ENCODE measurements around the gene GPRC5A.

GPRC5A gene

DNA sequence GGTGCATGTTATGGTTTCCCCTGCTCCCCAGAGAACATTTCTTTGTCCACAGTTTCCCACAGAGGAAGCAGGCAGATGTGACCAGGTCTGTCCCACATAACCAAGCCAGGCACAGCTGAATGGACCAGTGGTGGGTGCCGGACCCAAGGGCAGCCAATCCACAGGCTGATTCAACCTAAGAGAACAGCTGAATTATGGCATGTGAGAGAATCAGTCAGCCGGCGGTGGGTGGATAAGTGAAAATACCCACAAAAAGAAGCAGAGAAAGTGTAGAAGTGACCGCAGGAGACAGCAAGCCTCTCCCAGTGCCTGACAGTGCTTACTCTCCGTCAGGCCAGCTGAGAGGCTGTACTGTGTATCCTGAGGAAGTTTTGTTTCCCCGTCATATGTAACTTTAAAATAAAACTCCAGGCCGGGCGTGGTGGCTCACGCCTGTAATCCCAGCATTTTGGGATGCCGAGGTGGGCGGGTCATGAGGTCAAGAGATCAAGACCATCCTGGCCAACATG is 45.7 kb downstream of the GPRC5A start:
- in situ Hi-C loops (cut with MboI; ENCODE audit: low sequenced_read_pairs) = no loop called here

DNA sequence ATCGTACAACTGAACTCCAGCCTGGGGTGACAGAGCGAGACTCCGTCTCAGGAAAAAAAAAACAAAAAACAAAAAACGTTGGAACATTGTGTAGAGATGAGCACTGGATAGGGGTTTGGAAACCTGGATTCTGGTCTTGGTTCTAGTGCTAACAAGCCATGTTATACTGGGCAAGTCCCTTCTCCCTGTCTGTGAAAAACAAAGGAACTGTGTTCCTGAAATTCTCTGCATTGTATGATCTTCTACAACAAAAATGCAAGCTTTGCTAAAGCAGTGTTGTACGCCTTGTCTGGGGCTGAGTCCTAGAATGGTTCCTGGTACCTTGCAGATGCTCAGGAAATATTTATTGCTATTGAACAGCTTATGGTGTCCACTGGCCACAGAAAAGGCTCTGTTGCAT is 47.2 kb downstream of the GPRC5A start:
- in situ Hi-C loops (cut with MboI; ENCODE audit: low sequenced_read_pairs) = no loop called here

DNA sequence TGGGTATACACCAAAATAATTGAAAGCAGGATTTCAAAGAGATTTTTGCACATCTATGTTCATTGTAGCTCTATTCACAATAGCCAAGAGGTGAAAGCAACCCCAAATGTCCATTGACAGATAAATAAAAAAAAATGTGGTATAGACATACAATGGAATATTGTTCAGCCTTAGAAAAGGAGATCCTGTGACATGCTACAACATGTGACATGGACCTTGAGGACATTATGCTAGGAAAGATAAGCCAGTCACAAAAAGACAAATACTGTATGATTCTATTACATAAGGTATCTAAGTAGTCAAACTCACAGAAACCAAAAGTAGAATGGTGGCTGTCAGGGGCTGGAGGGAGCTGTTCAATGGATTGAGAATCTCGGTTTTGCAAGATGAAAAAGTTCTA is 48.5 kb downstream of the GPRC5A start:
- in situ Hi-C loops (cut with MboI; ENCODE audit: low sequenced_read_pairs) = no loop called here

DNA sequence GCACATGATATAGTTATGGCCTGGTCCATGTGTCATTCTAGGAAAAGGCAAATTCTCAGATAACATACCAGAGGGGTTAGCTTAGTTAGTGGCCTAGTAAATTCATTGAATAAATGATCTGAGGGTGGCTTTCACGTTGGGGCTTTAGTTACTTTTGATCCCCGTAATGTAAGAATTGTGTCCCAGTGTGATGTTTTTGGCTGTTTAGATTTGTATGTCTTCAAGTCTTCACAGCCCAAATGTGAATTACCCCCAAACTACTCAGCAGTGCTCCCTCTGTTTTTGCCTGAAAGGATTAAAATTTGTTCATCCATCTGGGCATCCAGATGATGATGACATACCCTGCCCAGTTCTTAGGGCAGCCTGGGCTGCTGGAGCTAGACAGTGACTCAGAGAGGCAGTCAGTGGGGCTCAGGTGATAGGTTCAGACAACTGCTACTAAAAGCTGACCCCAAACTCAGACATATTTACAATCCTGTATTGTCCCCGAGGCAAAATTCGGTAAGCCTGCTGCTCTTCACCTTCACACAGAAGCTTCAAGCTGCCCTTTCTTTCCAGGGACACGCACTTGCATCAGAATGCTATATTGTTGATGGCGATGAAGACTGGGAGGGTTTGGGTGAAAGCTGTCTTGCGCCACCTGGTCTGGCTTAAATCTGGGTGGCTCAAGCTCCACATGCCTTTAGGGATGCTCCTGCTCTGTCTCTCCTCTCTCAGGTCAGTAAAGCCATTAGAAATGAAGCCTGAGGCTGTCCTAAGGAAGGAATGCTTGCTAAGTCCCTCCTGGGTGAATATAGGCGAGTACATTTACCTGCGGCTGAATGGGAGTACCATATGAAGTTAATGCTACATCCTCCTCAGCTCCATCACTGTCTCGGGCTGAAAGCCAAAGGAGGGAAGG is 50.3 kb downstream of the GPRC5A start:
- in situ Hi-C loops (cut with MboI; ENCODE audit: low sequenced_read_pairs) = no loop called here

DNA sequence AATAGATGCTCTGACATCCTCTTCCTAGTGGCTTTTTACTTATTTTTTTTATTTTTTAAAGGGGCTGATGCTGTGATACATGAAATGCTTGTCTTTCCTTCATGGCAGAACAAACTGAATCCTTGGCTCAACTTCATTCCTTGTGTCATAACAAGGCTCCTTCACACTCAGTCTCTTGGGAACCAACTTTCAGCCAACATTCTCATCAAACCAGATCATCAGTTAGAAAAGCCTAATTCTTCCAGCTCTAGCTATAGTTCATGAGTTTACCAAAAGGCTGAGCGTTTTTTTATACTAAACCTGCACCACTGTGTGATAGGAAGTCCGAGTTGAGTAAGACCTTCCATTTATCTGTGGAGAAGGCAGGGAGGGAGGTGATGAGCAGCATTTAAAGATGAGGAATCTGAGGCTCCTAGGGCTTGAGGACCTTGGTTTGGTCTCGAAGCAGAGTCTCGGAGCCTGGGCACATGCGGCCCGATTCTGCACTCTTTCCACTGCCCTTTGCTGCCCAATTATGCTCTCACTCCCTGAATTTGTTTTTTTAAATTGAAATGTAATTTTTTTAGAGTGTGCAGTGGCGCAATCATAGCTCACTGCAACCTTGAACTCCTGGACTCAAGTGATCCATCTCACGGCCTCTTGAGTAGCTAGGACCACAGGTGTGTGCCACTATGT is 52.4 kb downstream of the GPRC5A start:
- in situ Hi-C loops (cut with MboI; ENCODE audit: low sequenced_read_pairs) = no loop called here

DNA sequence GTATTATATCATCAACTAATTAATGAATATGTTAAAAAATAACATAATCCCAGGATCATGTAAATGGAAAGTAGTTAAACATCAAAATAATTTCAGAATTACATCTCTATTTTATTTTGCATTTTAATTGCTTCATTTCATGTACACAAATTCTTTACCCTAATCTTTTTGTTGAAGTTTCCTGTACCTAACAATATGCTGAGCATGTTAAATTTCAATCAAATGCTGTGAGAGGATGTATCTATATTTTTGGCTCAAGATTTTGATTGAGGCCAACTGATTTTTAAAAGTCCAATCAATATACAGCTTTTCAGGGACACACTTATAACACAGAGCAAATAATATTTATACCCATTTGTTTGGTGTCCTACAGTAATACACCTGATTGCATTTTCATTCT is 54.2 kb downstream of the GPRC5A start:
- in situ Hi-C loops (cut with MboI; ENCODE audit: low sequenced_read_pairs) = no loop called here

DNA sequence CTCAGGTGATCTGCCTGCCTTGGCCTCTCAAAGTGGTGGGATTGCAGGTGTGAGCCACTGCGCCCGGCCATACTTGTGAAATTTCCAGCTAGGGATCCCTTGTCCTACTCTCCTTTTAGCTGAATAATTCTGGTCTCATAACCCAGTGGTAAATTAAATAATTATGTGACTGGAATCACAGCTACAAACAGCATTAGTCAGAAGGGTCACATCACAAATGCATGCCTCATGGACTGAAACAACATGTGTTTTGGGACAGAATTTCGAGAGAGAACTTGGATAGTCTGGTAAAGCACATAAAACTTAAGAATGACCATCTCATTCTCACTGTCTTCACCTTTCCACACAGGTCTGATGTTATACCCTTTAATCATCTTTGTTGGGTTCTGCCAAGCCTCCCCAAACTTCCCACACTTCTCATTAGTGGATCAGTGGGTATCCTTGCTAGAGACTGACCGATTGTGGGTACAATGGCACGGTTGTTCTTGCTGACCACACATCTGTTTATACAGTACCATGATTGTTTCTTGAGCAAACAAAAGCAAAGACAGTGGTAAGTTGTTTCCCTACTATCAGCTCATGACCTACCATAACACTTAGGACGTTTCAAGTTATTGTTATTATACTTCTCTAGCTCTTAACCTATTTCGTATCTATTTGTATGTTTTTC is 55.5 kb downstream of the GPRC5A start:
- in situ Hi-C loops (cut with MboI; ENCODE audit: low sequenced_read_pairs) = no loop called here

DNA sequence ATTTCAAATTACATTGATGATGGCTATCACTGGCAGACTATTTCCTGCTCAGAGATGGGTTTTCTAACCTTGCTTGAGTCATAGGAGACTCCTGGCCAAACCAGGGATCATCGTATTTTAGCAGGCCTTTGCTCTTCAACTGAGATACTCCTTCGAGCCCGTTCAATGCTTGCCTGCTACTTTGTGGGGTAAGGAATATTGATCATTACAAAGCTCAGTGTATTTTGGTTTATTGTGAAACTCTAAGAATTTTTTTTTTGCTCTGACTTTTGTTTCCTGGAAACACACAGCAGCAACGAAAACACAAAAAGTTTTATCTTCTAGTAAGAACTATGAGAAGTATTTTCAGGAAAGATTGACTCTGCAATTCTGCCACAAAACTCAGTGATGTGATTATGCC is 56.5 kb downstream of the GPRC5A start:
- in situ Hi-C loops (cut with MboI; ENCODE audit: low sequenced_read_pairs) = no loop called here

DNA sequence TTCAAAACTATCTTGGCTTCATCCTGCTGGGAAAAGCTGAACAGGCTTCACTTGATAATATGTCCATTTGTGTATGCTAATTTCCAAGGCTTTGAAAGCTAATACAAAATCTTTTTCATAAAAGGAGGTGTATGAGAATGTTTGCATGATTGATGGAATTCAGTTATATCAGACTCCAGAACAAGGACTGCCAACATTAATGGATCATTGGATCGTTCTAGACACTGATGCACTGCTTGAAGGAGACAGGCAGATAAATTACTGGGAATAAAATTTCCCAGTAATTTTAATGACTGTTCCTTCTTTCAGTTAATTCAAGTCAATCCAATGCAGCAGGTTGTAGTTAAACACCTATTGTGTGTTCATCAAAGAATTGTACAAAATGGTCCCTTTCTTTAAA is 60.1 kb downstream of the GPRC5A start:
- in situ Hi-C loops (cut with MboI; ENCODE audit: low sequenced_read_pairs) = no loop called here

DNA sequence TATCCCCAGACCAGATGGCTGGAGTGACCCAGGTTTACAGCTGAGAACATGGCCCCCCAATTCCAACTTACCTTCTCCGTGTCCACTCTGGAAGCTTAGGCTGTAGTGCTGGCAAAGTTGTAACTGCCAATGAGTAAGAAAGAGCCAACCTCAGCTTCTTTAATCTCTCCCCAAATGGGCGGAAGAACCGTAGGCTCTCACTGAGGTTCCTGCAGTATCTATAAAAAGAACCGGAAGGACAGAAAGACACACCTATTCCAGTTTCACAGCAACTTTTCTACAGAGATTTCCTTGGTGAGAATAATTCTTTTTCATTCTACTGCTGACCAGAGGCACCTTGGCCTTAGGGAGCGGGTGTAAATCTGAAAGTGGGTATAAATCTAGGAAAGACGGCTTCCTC is 60.7 kb downstream of the GPRC5A start, which contains the start of gene GPRC5D:
GPRC5D (minus strand) TSS at position 135 of the 400 bp plus-strand sequence. CDS start 1,786 bp downstream, outside the sequence.
- in situ Hi-C loops (cut with MboI; ENCODE audit: low sequenced_read_pairs) = no loop called here

DNA sequence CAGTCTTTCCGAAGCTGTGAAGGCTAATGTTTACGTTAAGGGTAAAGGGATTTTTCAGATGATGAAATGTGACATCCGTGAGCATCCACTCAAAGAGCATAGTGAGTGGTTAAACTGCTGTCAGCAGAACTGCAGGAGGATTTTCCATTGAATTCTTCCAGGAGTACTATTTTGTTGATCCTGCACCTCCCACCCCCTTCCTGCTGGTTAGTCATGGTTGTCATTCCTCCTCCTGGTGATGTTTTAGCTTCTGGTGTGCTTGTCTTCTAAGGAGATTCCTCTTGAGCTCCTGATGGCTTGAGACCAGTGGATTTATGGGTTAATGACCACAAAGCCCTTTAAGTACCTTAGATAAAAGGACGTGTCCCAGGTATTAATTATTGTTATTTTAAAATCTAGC is 63.0 kb downstream of the GPRC5A start:
- in situ Hi-C loops (cut with MboI; ENCODE audit: low sequenced_read_pairs) = no loop called here

DNA sequence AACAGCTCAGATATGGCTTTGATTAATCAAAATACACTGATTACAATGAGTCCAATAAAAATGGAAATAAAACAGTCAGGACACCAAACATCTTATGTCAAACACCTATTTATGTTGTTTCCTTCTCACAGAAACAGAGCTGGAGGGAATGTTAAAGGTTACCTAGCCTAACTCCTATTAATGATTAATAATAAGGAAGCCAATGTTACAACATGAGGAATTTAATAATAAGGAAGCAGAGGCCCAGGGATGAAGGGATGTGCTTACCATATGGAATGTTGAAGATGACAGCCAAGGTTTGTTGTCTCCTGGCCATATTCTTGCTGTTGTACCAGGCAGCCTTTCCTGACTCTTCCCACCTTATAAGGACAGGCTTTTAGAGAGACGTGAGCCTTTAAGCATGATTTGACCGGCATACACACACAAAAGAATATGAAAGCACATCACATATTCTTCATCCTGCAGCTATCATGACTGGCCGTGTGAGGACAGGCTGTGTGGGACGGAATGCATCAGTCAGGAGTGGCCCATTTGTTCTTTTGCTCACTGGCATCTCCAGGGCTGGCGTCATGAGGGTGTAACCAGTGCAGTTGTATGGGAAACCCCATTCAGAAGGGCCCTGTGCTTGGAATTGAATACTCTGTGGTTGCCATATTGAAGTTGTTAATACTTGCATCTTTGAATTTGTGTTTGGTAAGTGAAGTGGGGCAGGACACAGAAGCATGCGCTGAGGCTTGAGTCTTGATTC is 63.7 kb downstream of the GPRC5A start:
- in situ Hi-C loops (cut with MboI; ENCODE audit: low sequenced_read_pairs) = no loop called here

DNA sequence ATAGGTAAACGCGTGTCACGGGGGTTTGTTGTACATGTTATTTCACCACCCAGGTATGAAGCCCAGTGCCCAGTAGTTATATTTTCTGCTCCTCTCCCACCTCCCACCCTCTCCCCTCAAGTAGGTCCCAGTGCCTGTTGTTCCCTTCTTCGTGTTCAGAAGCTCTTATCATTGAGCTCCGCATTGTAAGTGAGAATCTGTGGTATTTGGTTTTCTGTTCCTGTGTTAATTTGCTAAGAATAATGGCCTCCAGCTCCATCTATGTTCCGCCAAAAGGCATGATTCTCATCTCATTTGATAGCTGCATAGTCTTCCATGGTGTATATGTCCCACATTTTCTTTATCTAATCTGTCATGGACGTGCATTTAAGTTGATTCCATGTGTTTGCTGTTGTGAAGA is 67.5 kb downstream of the GPRC5A start:
- in situ Hi-C loops (cut with MboI; ENCODE audit: low sequenced_read_pairs) = no loop called here

DNA sequence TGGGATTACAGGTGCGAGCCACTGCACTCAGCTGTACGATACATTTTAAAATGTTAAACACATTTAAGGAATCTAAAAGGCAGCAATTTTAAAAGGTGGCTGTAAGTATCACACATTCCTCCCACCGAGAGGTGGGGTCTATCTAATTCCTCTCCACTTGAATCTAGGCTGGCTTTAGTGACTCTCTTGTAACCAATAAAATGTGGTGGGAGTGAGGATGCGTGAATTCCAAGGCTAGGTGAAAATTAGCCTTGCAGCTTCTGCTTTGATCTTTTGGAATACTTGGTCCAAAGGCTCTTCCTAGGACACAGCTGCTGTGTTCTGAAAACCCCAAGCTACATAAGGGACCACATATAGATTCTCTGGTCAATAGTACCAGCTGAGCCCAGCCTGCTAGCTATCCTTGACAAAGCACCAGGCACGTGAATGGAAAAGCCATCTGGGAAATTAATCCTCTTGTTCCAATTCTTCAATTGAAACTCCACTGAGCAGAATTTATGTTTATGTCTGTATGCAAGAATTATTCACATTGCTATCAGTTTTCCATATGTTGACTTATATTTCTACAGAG is 69.4 kb downstream of the GPRC5A start:
- in situ Hi-C loops (cut with MboI; ENCODE audit: low sequenced_read_pairs) = no loop called here

DNA sequence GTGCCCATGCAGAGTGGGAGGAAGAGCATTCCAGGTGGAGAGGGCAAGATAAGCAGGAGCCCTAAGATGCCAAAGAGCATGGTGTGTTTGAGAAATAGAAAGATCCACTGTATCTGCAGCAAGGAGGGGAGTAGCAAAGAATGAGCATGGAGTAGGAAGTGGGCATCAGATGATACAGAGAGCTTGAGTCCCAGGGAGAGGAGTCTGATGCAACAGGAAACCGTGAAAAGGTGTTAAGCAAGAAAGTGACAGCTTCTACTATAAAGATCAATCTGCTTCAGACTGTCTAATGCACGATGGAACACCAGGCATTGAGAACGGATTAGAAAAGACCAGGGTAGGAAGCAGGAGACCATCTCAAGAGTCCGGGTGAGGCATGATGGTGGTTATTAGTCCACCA is 72.9 kb downstream of the GPRC5A start:
- in situ Hi-C loops (cut with MboI; ENCODE audit: low sequenced_read_pairs) = no loop called here

DNA sequence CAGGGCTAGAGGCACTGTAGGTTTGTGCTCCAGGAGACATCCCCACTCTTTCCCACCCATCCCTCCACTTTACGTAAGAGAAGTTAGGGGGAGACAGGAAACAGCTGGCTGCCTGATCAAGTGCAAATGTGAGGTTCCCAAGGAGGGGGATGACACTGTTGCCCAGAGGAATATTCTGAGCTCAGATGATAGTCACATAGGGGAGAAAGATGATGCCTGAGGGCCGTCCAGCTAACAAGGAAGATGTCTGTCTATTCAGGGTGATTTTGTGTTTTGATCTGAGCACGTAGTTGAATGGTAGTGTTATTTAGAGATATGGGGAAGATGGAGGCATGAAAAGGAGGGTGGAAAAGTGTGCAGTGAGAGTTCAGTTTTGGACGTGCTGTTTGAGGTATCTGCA is 74.5 kb downstream of the GPRC5A start:
- in situ Hi-C loops (cut with MboI; ENCODE audit: low sequenced_read_pairs) = no loop called here

Measured in hTERT RPE-1 (cell line).